ENCODE measurements around the gene RAD9A.

- TF ChIP-seq CTCF (IDR thresholded peaks at IDR 0.05) (no peak), POLR2A (IDR thresholded peaks at IDR 0.05) (no peak)
Measured at GRCh38 chr11:67367761-67368227, 24.0 kb upstream of the RAD9A start.

Measured in body of pancreas (tissue), 4 donors.